Adrenal gland (tissue), 12 donors: ENCODE measurements around the gene ASPHD1. TPM values are rescaled to one million over a fixed set of nuclear protein-coding genes. Genes with fewer than 3 reads are reported as not detected.
"Not testable (repeated sequence)": the region's sequence is repeated elsewhere in the genome, so short reads cannot be mapped to it uniquely, and the experiment has no call there.

Experiments
- DNase-seq, 7 donors: peaks; one replicate each; pipeline ENCODE4 v3.0.0-alpha.2; 2019 to 2020
- H3K27ac ChIP-seq, 5 donors: fragments of 200-600 bp; sonication (generic) in 4 of 5; 1 replicate in 3 of 5; 2 replicates in 2 of 5; pipeline versions ENCODE4 v1.5.1 to v1.8.0; 2016 to 2020; ENCODE audit warnings: mild to moderate bottlenecking in 1 of 5
- H3K27me3 ChIP-seq: fragments of 200-600 bp; 2 replicates; pipeline ENCODE4 v1.8.0; 2021
- H3K36me3 ChIP-seq, 2 donors: fragments of 200-600 bp; replicated peaks in 1 of 2; 1 replicate in 1 of 2; 2 replicates in 1 of 2; pipeline versions ENCODE4 v1.5.1 to v1.8.0; 2018 to 2022
- H3K4me1 ChIP-seq, 2 donors: fragments of 200-600 bp; replicated peaks in 1 of 2; 1 replicate in 1 of 2; 2 replicates in 1 of 2; pipeline versions ENCODE4 v1.5.1 to v1.8.0; 2018 to 2021
- H3K4me3 ChIP-seq, 4 donors: fragments of 200-600 bp; sonication (generic) in 3 of 4; one replicate each; pipeline ENCODE4 v1.5.1; 2016 to 2018
- H3K9me3 ChIP-seq, 3 donors: fragments of 200-600 bp; sonication (generic) in 1 of 3; replicated peaks in 1 of 3; 1 replicate in 2 of 3; 2 replicates in 1 of 3; pipeline versions ENCODE4 v1.5.1 to v1.8.0; 2016 to 2021
- POLR2A ChIP-seq, 2 donors: fragments of 450-650 bp; IDR thresholded peaks; one replicate each; pipeline ENCODE4 v1.6.1; 2017; ENCODE audit warnings: antibody characterized with exemption in 2 of 2, mild to moderate bottlenecking in 2 of 2, moderate library complexity in 1 of 2
- WGBS, 4 donors: extraction: QIAGEN DNeasy Blood & Tissue Kit in 2 of 4; methylation state at CpG; one replicate each; pipeline versions ENCODE4 v1.1.5 to v1.1.7; 2013 to 2017; 5-methylcytosine and 5-hydroxymethylcytosine counted together
- intact Hi-C, 2 donors: fragments of 100-400 bp; cut with DNase I; formaldehyde crosslinking; loops; one replicate each; pipeline versions ENCODE4 v1.14.1 to v1.15.0; 2022 to 2023
- polyA plus RNA-seq, 3 donors: library from polyadenylated mRNA; stranded (reverse); fragments of 200-250 nt in 2 of 3; fragments of 350-450 nt in 1 of 3; fragmentation: Illumina TruSeq in 1 of 3; extraction: RNeasy Lipid Tissue Mini Kit (QIAGEN cat#74804) in 1 of 3; gene quantifications; one replicate each; pipeline ENCODE4 v1.2.3, GENCODE V29; 2013 to 2014
- total RNA-seq, 9 donors: library from RNA; depleted of rRNA in 4 of 9; stranded (reverse); fragments of >200 nt in 4 of 9; fragments of 120-200 nt in 1 of 9; fragmentation: NEBNext Ultra II Directional in 1 of 9; extraction: Animal tissue kit (Norgen Biotek cat#: 25700) in 1 of 9; gene quantifications; one replicate each; pipeline versions ENCODE4 v1.1.0 to v1.2.4, GENCODE V29; 2013 to 2023
- TF ChIP-seq, protein P1 (sequence below), 6 experiments: fragments of 450-650 bp in 4 of 6; fragments of 200-600 bp in 2 of 6; sonication (generic) in 1 of 6; IDR thresholded peaks; 1 replicate in 5 of 6; 2 replicates in 1 of 6; pipeline versions ENCODE4 v1.5.1 to v1.8.0; 2016 to 2021; ENCODE audit warnings: antibody characterized with exemption in 6 of 6, mild to moderate bottlenecking in 2 of 6, moderate library complexity in 1 of 6
- donor health status: healthy with polysubstance abuse.
- donor health status: Bipolar disorder and iron deficiency.
- donor health status: DM: yes; HTN: yes; CAD: no.
- donor health status: DM: no; HTN: no; CAD: no.
- donor health status: DM: no; HTN: no; CAD: no.
- donor health status: DM: yes; HTN: yes; CAD: no.

The ASPHD1 gene
- total and polyA plus RNA-seq, 12 donors = 0.34 to 15.8 (median 4.4) TPM

DNA sequence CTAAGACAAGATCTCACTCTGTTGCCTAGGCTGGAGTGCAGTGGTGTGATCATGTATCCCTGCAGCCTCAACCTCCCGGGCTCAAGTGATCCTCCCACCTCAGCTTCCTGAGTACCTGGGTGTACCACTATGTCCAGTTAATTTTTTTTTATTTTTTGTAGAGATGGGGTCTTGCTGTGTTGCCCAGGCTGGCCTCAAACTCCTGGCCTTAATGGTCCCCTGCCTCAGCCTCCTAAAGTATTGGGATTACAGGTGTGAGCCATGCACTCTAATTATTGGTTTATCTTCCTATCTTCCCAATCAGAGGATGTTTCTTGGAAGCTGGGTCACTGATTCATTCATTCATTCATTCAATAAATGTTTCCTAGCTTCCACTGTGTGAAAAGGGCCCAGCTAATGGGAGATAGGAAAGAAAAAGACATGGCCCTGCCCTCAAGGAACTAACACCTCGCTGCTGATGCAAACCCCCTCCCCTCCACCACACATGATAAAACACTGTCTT is 8.5 kb downstream of the ASPHD1 start:
- H3K4me1 ChIP-seq = no peaks in the 10 kb centered on the region
- H3K27ac ChIP-seq = no peak overlapping the region
- TF ChIP-seq, protein P1, sequence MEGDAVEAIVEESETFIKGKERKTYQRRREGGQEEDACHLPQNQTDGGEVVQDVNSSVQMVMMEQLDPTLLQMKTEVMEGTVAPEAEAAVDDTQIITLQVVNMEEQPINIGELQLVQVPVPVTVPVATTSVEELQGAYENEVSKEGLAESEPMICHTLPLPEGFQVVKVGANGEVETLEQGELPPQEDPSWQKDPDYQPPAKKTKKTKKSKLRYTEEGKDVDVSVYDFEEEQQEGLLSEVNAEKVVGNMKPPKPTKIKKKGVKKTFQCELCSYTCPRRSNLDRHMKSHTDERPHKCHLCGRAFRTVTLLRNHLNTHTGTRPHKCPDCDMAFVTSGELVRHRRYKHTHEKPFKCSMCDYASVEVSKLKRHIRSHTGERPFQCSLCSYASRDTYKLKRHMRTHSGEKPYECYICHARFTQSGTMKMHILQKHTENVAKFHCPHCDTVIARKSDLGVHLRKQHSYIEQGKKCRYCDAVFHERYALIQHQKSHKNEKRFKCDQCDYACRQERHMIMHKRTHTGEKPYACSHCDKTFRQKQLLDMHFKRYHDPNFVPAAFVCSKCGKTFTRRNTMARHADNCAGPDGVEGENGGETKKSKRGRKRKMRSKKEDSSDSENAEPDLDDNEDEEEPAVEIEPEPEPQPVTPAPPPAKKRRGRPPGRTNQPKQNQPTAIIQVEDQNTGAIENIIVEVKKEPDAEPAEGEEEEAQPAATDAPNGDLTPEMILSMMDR (IDR thresholded peaks at IDR 0.05) = no peak
- intact Hi-C loops = no loop called here
- no peaks in the 10 kb centered on the region for H3K36me3 ChIP-seq
- H3K4me3 ChIP-seq = no peak overlapping the region
- H3K27me3 ChIP-seq = no peaks in the 10 kb centered on the region
- WGBS, 4 donors = 81 to 95% (median 87%) methylated on average over 2 of the region's 2 CpGs
- DNase-seq = no peak
- no peaks in the 10 kb centered on the region for H3K9me3 ChIP-seq

DNA sequence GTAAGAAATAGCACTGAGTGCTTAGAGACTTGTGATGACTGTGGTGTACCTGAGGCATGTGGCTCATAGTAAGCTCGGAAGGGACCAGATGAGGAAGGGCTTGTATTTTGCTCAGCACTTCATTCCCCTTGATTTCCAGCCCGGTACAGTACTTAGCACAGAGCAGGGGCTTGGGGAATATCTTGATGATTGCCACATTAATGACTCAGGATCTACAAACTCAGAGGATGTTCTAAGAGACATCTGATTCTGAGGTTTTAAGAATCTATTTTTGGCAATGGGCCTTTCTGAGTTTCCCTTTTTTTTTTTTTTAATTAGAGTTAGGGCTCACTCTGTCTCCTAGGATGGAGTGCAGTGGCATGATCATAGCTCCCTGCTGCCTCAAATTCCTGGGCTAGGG is 9.1 kb downstream of the ASPHD1 start:
- TF ChIP-seq, protein P1 (IDR thresholded peaks at IDR 0.05) = no peak
- TF ChIP-seq POLR2A (IDR thresholded peaks at IDR 0.05) = no peak
- 72 to 88% (median 78%) methylated on average over 2 of the region's 2 CpGs for WGBS, 4 donors
- H3K9me3 ChIP-seq = no peaks in the 10 kb centered on the region
- H3K4me3 ChIP-seq = no peak overlapping the region
- H3K36me3 ChIP-seq = no peaks in the 10 kb centered on the region
- H3K4me1 ChIP-seq = no peaks in the 10 kb centered on the region
- no peak for DNase-seq
- H3K27me3 ChIP-seq = no peaks in the 10 kb centered on the region
- intact Hi-C loops = no loop called here
- no peak overlapping the region for H3K27ac ChIP-seq

DNA sequence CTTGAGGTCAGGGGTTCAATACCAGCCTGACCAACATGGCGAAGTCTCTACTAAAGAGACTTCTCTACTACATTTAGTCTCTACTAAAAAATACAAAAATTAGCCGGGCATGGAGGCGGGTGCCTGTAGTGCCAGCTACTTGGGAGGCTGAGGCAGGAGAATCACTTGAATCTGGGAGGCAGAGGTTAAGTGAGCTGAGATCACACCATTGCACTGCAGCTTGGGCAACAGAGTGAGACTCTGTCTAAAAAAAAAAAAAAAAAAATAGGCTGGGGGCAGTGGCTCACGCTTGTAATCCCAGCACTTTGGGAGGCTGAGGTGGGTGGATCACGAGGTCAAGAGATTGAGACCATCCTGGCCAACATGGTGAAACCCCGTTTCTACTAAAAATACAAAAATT is 9.6 kb downstream of the ASPHD1 start:
- 79 to 91% (median 84%) methylated on average over 6 of the region's 6 CpGs for WGBS, 4 donors
- DNase-seq = not testable (repeated sequence)

DNA sequence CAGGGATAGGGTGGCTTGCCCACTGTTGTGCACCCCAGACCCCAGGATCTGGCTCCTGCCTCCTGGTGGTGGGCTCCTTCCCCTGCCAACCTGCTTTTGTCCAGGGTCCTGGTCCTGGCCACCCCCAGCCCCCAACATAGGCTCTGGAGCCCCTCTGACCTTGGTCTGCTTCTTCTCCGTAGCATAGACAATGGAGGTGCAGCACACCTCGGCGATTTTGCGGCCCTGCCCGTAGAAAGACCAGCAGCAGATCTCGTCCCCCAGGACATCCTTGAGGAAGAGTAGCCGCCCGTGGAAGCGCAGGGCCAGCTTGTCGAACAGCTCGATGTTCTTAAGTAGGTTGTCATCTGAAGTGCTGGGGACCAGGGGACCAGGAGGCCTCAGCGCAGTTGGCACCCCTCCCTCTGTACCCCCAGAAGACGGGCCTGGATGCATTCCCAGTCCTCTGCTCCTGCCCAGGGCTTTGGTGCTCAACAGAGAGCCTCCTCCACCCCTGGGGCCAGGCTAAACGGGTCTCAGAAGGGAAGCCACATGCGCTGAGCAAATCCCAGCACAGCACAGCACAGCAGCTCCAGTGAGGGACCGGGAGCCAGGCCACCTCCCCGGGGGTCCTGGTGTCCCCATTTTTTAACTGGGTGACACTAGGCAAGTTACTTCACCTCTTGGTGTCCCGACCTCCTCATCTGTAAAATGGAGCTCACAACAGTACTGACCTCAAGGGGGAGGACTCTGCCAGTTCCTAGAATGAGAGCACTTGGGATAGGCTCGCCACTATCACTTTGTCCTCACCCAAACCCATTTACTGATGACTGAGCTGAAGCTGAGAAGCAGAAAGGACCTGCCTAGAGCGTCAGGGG is 10.8 kb downstream of the ASPHD1 start:
- WGBS, 4 donors = 85 to 89% (median 85%) methylated on average over 8 to 20 of the region's 20 CpGs
- H3K27me3 ChIP-seq = no peaks in the 10 kb centered on the region
- H3K9me3 ChIP-seq = no peaks in the 10 kb centered on the region
- no peak overlapping the region for H3K27ac ChIP-seq
- H3K4me3 ChIP-seq = no peak overlapping the region
- no peaks in the 10 kb centered on the region for H3K4me1 ChIP-seq
- H3K36me3 ChIP-seq = no peaks in the 10 kb centered on the region
- no peak for DNase-seq
- TF ChIP-seq, protein P1 (IDR thresholded peaks at IDR 0.05) = no peak
- TF ChIP-seq POLR2A (IDR thresholded peaks at IDR 0.05) = no peak
- intact Hi-C loops = no loop called here

More for the DNA sequence above, 9.6 kb downstream of the ASPHD1 start:
- H3K27me3 ChIP-seq, H3K9me3 ChIP-seq, H3K27ac ChIP-seq, H3K4me3 ChIP-seq, H3K4me1 ChIP-seq, H3K36me3 ChIP-seq, intact Hi-C loops: not testable (repeated sequence)

DNA sequence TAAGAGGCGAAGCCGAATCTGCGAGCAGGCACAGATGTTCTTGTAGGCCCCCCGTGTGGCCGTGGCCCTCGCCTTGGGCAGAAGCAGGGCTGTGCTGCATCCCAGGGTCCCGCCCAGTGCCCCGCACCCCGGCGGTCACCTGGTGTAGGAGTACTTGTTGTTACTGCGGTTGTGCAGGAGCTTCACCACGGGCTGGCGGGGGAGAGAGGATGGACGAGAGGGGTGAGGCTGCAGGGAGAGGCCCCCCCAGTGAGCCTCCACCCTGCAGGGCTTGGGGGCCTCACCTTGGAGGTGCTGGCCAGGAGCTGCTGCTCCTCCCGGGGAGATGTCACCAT is 11.4 kb downstream of the ASPHD1 start:
- Histone ChIP-seq H3K4me3 (no peak overlapping the region), H3K27me3 (no peaks in the 10 kb centered on the region), H3K9me3 (no peaks in the 10 kb centered on the region), H3K4me1 (no peaks in the 10 kb centered on the region), H3K36me3 (peaks cover 0 to 1% of the 10 kb centered on the region in 2 donors), H3K27ac (no peak overlapping the region)
- no peak for DNase-seq
- intact Hi-C loops = no loop called here
- 71 to 85% (median 81%) methylated on average over 3 to 15 of the region's 15 CpGs for WGBS, 4 donors
- no peak for TF ChIP-seq POLR2A (IDR thresholded peaks at IDR 0.05)
- TF ChIP-seq, protein P1 (IDR thresholded peaks at IDR 0.05) = no peak
